ENCODE data around the gene TMEM139. TPM values are rescaled to one million over a fixed set of nuclear protein-coding genes. Genes with fewer than 3 reads are reported as not detected.

Gene TMEM139
- total RNA-seq, 1 experiment from 2014 or later: 2.0 TPM

GRCh38 chr7:143244321-143244720, 40.4 kb upstream of the TMEM139 start:
- Histone ChIP-seq H3K4me1 (ENCODE audit: control insufficient read depth, insufficient read depth, low read length) (no peaks in the 10 kb centered on the region), H3K9me3 (ENCODE audit: control insufficient read depth, insufficient read depth, low read depth, low read length) (no peaks in the 10 kb centered on the region), H3K27ac (ENCODE audit: low read length) (no peak overlapping the region), H3K4me3 (ENCODE audit: low read depth in 2 of 2, low read length in 2 of 2) (no peak overlapping the region), H3K27me3 (ENCODE audit: control insufficient read depth, insufficient read depth, low read length) (peaks cover 6% of the 10 kb centered on the region; the same call in 1 of the 2 replicates), H3K36me3 (ENCODE audit: control insufficient read depth, insufficient read depth, low read length) (no peaks in the 10 kb centered on the region)
- ATAC-seq (no peak), DNase-seq (ENCODE audit: low read depth, low spot score) (no peak)
- intact Hi-C loops (cut with micrococcal nuclease; ENCODE audit: unreplicated experiment) (no loop called here), in situ Hi-C loops (cut with HindIII; ENCODE audit: low pct_unique_long_range_greater_than_20kb, low sequenced_read_pairs) (no loop called here)
- ChIA-PET POLR2A (no interaction called here), CTCF (no interaction called here)
- no peak for TF ChIP-seq SIN3A (IDR thresholded peaks at IDR 0.05; ENCODE audit: borderline replicate concordance, insufficient read depth, low read depth, low read length)
- no peak for TF ChIP-seq REST (IDR thresholded peaks at IDR 0.05; ENCODE audit: insufficient read depth in 1 of 2, low read depth in 2 of 2, low read length in 1 of 2)
- TF ChIP-seq TCF7L2 (IDR thresholded peaks at IDR 0.05; ENCODE audit: low read depth, low read length): no peak
- TF ChIP-seq CTCF (IDR thresholded peaks at IDR 0.05): no peak
- TF ChIP-seq POLR2AphosphoS5 (IDR thresholded peaks at IDR 0.05; ENCODE audit: low read depth, low read length): no peak
- BruUV-seq (replicated peaks): no TSS peak

GRCh38 chr7:143245123-143245522, 39.6 kb upstream of the TMEM139 start:
- H3K9me3 ChIP-seq (ENCODE audit: control insufficient read depth, insufficient read depth, low read depth, low read length): no peaks in the 10 kb centered on the region
- H3K4me1 ChIP-seq (ENCODE audit: control insufficient read depth, insufficient read depth, low read length): no peaks in the 10 kb centered on the region
- peaks cover 6% of the 10 kb centered on the region; the same call in 1 of the 2 replicates for H3K27me3 ChIP-seq (ENCODE audit: control insufficient read depth, insufficient read depth, low read length)
- ATAC-seq (no peak), DNase-seq (ENCODE audit: low read depth, low spot score) (no peak)
- in situ Hi-C loops (cut with HindIII; ENCODE audit: low pct_unique_long_range_greater_than_20kb, low sequenced_read_pairs) (no loop called here), intact Hi-C loops (cut with micrococcal nuclease; ENCODE audit: unreplicated experiment) (no loop called here)
- H3K36me3 ChIP-seq (ENCODE audit: control insufficient read depth, insufficient read depth, low read length): no peaks in the 10 kb centered on the region
- no peak overlapping the region for H3K27ac ChIP-seq (ENCODE audit: low read length)
- ChIA-PET CTCF (no interaction called here), POLR2A (no interaction called here)
- TF ChIP-seq REST (IDR thresholded peaks at IDR 0.05; ENCODE audit: insufficient read depth in 1 of 2, low read depth in 2 of 2, low read length in 1 of 2) (no peak), POLR2AphosphoS5 (IDR thresholded peaks at IDR 0.05; ENCODE audit: low read depth, low read length) (no peak), TCF7L2 (IDR thresholded peaks at IDR 0.05; ENCODE audit: low read depth, low read length) (no peak), CTCF (IDR thresholded peaks at IDR 0.05) (no peak), SIN3A (IDR thresholded peaks at IDR 0.05; ENCODE audit: borderline replicate concordance, insufficient read depth, low read depth, low read length) (no peak)
- no peak overlapping the region for H3K4me3 ChIP-seq (ENCODE audit: low read depth in 2 of 2, low read length in 2 of 2)
- BruUV-seq (replicated peaks): no TSS peak
